ENCODE results near the gene SDHAF1.

- TF ChIP-seq, protein P1, sequence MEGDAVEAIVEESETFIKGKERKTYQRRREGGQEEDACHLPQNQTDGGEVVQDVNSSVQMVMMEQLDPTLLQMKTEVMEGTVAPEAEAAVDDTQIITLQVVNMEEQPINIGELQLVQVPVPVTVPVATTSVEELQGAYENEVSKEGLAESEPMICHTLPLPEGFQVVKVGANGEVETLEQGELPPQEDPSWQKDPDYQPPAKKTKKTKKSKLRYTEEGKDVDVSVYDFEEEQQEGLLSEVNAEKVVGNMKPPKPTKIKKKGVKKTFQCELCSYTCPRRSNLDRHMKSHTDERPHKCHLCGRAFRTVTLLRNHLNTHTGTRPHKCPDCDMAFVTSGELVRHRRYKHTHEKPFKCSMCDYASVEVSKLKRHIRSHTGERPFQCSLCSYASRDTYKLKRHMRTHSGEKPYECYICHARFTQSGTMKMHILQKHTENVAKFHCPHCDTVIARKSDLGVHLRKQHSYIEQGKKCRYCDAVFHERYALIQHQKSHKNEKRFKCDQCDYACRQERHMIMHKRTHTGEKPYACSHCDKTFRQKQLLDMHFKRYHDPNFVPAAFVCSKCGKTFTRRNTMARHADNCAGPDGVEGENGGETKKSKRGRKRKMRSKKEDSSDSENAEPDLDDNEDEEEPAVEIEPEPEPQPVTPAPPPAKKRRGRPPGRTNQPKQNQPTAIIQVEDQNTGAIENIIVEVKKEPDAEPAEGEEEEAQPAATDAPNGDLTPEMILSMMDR (IDR thresholded peaks at IDR 0.05 in 8 of 11, conservative IDR thresholded peaks at IDR 0.05 in 3 of 11), result no peak
- no peak for TF ChIP-seq POLR2AphosphoS5 (IDR thresholded peaks at IDR 0.05)
Observed at GRCh38 chr19:36009633-36010379, 14.8 kb downstream of the SDHAF1 start.

Measured in spleen (tissue), 7 donors.